Stimulated activated CD8-positive, alpha-beta memory T cell treated with anti-CD3 and anti-CD28 coated beads, Interleukin-2, amount 100 ng/mL, for 48 hours (primary cell): ENCODE measurements around the gene SLC66A3.

ENCODE experiments used
- DNase-seq, 2 donors: peaks; one replicate each; pipeline ENCODE4 v3.0.0-alpha.2; 2020; ENCODE audit warnings: low read depth in 2 of 2

SLC66A3 gene

GRCh38 chr2:11134349-11134748 is 20.9 kb upstream of the SLC66A3 start:
- no peak for DNase-seq

GRCh38 chr2:11140492-11140891 is 14.8 kb upstream of the SLC66A3 start:
- DNase-seq = no peak

GRCh38 chr2:11141319-11141718 is 13.9 kb upstream of the SLC66A3 start:
- no peak for DNase-seq

- no peak for DNase-seq
Observed at GRCh38 chr2:11142330-11142729, 12.9 kb upstream of the SLC66A3 start.

- no peak for DNase-seq
Observed at GRCh38 chr2:11142987-11143386, 12.3 kb upstream of the SLC66A3 start.

GRCh38 chr2:11144077-11144737 is 11.1 kb upstream of the SLC66A3 start:
- no peak for DNase-seq

GRCh38 chr2:11144738-11145079 is 10.6 kb upstream of the SLC66A3 start:
- DNase-seq = no peak

GRCh38 chr2:11145350-11145749 is 9.9 kb upstream of the SLC66A3 start:
- DNase-seq = no peak

- DNase-seq = no peak
Observed at GRCh38 chr2:11146076-11146475, 9.2 kb upstream of the SLC66A3 start.

- DNase-seq = no peak
Observed at GRCh38 chr2:11147263-11147662, 8.0 kb upstream of the SLC66A3 start.

- no peak for DNase-seq
Observed at GRCh38 chr2:11152591-11152990, 2.7 kb upstream of the SLC66A3 start.

- no peak for DNase-seq
Observed at GRCh38 chr2:11154016-11154922, 998 bp upstream of the SLC66A3 start.

GRCh38 chr2:11154923-11155380 is 315 bp upstream of the SLC66A3 start:
- DNase-seq = peak; percentile 98 to 99

- no peak for DNase-seq
Observed at GRCh38 chr2:11156396-11157075, 1.3 kb downstream of the SLC66A3 start.

GRCh38 chr2:11157296-11157695 is 2.0 kb downstream of the SLC66A3 start:
- no peak for DNase-seq

GRCh38 chr2:11157731-11158130 is 2.5 kb downstream of the SLC66A3 start:
- DNase-seq = no peak

GRCh38 chr2:11158916-11159573 is 3.8 kb downstream of the SLC66A3 start:
- no peak for DNase-seq

- DNase-seq = no peak
Observed at GRCh38 chr2:11159574-11160170, 4.4 kb downstream of the SLC66A3 start.

GRCh38 chr2:11160256-11160655 is 5.0 kb downstream of the SLC66A3 start:
- no peak for DNase-seq

- no peak for DNase-seq
Observed at GRCh38 chr2:11160731-11161455, 5.6 kb downstream of the SLC66A3 start.

- DNase-seq = no peak
Observed at GRCh38 chr2:11161747-11162146, 6.5 kb downstream of the SLC66A3 start.
